Activated CD8-positive, alpha-beta memory T cell treated with anti-CD3 and anti-CD28 coated beads, Interleukin-2, amount 50 U/mL, for 4 hours (primary cell): ENCODE data around the gene UBLCP1.

Source experiments
- DNase-seq: peaks from one replicate; pipeline ENCODE4 v3.0.0-alpha.2; 2020

Gene UBLCP1

GRCh38 chr5:159316519-159317383 lies 53.7 kb downstream of the UBLCP1 start:
- peak; percentile 45 for DNase-seq

GRCh38 chr5:159317849-159318248 lies 54.8 kb downstream of the UBLCP1 start:
- no peak for DNase-seq

DNA sequence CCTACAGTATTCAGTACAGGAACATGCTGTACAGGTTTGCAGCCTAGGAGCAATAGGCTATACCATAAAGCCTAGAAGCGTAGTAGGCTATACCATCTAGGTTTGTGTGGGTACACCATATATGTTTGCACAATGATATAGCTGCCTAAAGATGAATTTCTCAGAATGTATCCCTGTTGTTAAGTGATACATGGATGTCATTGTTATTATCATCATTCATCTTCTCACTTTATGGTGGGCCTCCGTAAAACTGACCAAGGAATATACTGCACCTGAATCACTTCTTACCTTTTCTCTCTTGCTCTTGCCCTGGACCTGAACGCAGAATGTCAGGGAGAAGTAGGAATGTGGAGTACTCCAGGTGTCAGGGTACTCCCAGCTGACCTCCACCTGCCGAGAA lies 55.4 kb downstream of the UBLCP1 start:
- no peak for DNase-seq

DNA sequence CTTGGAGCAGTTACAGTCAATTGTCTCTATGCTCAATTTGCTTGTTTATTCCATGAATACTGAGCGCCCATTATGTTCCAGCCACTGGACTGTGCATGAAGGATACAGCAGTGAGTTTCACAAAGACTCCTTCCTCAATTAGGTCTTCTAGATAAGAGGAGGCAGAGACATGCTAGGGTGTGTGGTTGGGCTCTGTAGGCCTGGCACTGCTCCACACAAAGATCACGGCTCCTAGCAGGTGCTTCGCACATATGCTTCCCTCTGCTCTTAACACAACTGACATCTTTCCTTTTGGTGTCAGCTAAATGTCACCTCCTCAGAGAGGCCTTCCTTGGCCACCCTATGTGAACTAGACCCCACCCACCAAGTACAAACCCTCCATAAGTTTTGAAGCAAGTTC lies 56.3 kb downstream of the UBLCP1 start:
- no peak for DNase-seq

- no peak for DNase-seq
These were observed 56.7 kb downstream of the UBLCP1 start for GRCh38 chr5:159319832-159320231.

DNA sequence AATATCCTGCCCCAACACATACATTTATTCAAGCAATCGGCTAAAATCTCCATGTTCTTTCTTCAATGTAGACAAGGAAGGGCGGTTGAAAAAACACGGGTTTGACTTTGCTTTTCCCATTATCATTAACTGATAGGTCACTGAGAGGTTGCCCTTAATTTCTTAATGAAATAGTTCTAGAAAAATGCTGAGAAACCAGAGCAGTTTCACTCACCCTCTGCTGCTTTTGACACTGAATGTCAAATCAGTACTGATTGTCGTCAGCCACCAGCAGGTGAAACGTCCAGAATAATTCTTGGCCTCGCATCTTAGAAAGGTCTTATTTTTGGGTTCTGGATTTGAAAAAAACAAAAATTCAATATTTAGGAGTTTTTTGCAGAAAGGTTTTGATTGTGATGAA lies 59.1 kb downstream of the UBLCP1 start:
- DNase-seq: no peak

GRCh38 chr5:159324102-159324755 lies 61.1 kb downstream of the UBLCP1 start:
- no peak for DNase-seq

DNA sequence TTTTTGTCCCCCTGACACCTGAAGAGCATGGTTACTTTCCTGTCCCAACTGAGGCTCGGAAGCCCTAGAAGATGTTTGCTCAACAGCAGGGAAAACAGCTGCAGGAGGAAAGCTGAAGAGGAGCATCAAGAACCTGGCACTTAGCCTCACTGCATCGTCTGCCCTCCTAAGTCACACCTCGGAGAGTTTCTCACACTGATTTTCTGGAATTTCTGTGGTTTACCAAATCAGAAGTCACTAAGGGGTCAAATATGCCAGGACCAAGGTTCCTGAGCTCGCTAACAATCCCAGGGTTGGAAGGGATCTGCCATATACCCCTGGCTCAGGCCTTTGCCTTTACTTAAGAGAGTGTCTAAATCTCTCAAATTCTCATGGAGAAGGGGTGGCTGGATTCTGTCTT lies 61.9 kb downstream of the UBLCP1 start:
- DNase-seq: no peak

GRCh38 chr5:159330131-159330800 lies 67.2 kb downstream of the UBLCP1 start, which contains the start of gene IL12B:
Gene IL12B, minus strand, starts transcription at chr5:159330487. Its CDS starts 3,705 bp downstream, at chr5:159326782.
- no peak for DNase-seq

GRCh38 chr5:159331093-159331973 lies 68.2 kb downstream of the UBLCP1 start:
- DNase-seq: peak; percentile 76

DNA sequence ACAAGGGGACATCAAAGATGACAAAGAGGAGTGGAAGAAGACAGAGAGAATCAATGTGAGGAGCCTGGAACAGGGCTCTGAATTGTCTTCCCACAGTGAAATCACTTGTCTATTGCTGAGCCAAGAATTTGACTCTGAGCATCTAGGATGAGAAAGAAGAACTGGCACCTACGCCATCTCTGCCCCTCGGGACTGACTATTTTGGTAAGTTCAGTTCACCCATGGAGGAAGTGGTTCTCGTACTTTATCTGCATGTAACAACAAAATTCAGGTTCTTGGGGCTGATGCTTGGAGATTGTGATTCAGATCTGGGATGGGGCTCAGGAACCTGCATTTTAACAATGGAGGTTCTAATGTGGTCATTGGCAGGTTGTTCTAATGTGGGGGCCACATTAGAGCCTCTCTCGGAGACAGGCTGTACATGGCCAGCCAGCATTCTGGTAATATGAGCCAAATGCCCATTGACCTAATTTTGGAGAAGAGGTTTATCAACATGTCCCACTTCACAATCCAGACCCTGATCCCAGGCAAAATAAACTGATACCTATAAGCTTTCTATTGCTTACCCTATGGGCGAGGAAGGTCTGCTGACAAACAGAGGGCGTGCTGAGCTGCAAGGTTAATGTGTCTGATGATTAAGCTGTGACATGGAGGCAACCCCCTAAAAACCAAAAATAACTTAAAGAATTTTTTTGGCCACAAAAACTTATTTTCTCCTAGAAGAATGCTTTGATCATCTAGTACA lies 69.9 kb downstream of the UBLCP1 start:
- no peak for DNase-seq

GRCh38 chr5:159333545-159333925 lies 70.4 kb downstream of the UBLCP1 start:
- DNase-seq: no peak
